Mucosa of descending colon (tissue), 3 donors: ENCODE measurements around the gene CLSTN2. TPM values are rescaled to one million over a fixed set of nuclear protein-coding genes. Genes with fewer than 3 reads are reported as not detected.

ENCODE experiments used
- ATAC-seq: fragments of 200-7000 bp; cut with Tn5 transposase; one replicate; pipeline ENCODE4 v1.9.1; 2020; ENCODE audit warnings: mild to moderate bottlenecking, moderate library complexity
- DNase-seq, 3 donors: peaks; one replicate each; pipeline ENCODE4 v3.0.0-alpha.2; 2020
- H3K36me3 ChIP-seq: fragments of 200-600 bp; one replicate; pipeline ENCODE4 v1.8.0; 2021; ENCODE audit warnings: low read depth, mild to moderate bottlenecking
- H3K4me1 ChIP-seq: fragments of 200-600 bp; one replicate; pipeline ENCODE4 v1.8.0; 2021; ENCODE audit warnings: low read depth, mild to moderate bottlenecking
- H3K4me3 ChIP-seq: fragments of 200-600 bp; one replicate; pipeline ENCODE4 v1.8.0; 2021; ENCODE audit warnings: mild to moderate bottlenecking
- H3K9me3 ChIP-seq: fragments of 200-600 bp; one replicate; pipeline ENCODE4 v1.8.0; 2021; ENCODE audit warnings: mild to moderate bottlenecking
- CTCF ChIP-seq: fragments of 200-600 bp; IDR thresholded peaks from one replicate; pipeline ENCODE4 v1.8.0; 2022; ENCODE audit warnings: antibody characterized with exemption, mild to moderate bottlenecking
- intact Hi-C, 2 donors: fragments of 100-400 bp; cut with DNase I in 1 of 2; cut with micrococcal nuclease in 1 of 2; formaldehyde crosslinking; loops; one replicate each; pipeline versions ENCODE4 v1.11.0 to v1.11.1; 2022; cut with DNase I, micrococcal nuclease
- total RNA-seq, 3 donors: library from RNA; stranded (reverse); fragmentation: NEBNext Ultra II Directional in 2 of 3; extraction: Animal tissue kit (Norgen Biotek cat#: 25700) in 2 of 3; gene quantifications; one replicate each; pipeline versions ENCODE4 v1.2.1 to v1.2.4, GENCODE V29; 2021 to 2023
- donor health status: DM: no; HTN: no; CAD: no; lungs with moderate emphysema.
- donor health status: DM: no; HTN: no; CAD: no.
- donor health status: DM: no; HTN: yes; CAD: no.

The CLSTN2 gene
- total RNA-seq, 3 donors from 2014 or later, result 0.90 to 5.3 (median 2.5) TPM

GRCh38 chr3:140466535-140466934 lies 531.5 kb downstream of the CLSTN2 start:
- no peak overlapping the region for H3K4me3 ChIP-seq
- no peaks in the 10 kb centered on the region for H3K9me3 ChIP-seq
- no peak for TF ChIP-seq CTCF
- no peak for ATAC-seq
- no peak for DNase-seq
- intact Hi-C loops, result no loop called here
- H3K4me1 ChIP-seq, result no peaks in the 10 kb centered on the region
- no peaks in the 10 kb centered on the region for H3K36me3 ChIP-seq

GRCh38 chr3:140467104-140467577 lies 532.2 kb downstream of the CLSTN2 start:
- intact Hi-C loops, result no loop called here
- no peak for ATAC-seq

GRCh38 chr3:140467796-140468315 lies 532.9 kb downstream of the CLSTN2 start:
- Histone ChIP-seq H3K4me1 (no peaks in the 10 kb centered on the region), H3K36me3 (no peaks in the 10 kb centered on the region), H3K9me3 (no peaks in the 10 kb centered on the region), H3K4me3 (no peak overlapping the region)
- intact Hi-C loops, result no loop called here
- DNase-seq, result no peak
- ATAC-seq, result no peak
- no peak for TF ChIP-seq CTCF

More at GRCh38 chr3:140467104-140467577, 532.2 kb downstream of the CLSTN2 start:
- Histone ChIP-seq H3K9me3 (no peaks in the 10 kb centered on the region), H3K4me3 (no peak overlapping the region), H3K4me1 (no peaks in the 10 kb centered on the region), H3K36me3 (no peaks in the 10 kb centered on the region)
- DNase-seq, result no peak
- TF ChIP-seq CTCF, result no peak

- TF ChIP-seq CTCF, result no peak
- no peak for DNase-seq
- intact Hi-C loops, result no loop called here
- Histone ChIP-seq H3K36me3 (no peaks in the 10 kb centered on the region), H3K4me1 (no peaks in the 10 kb centered on the region), H3K9me3 (no peaks in the 10 kb centered on the region), H3K4me3 (no peak overlapping the region)
- ATAC-seq, result no peak
These were observed 533.4 kb downstream of the CLSTN2 start for GRCh38 chr3:140468407-140468806.

- Histone ChIP-seq H3K36me3 (no peaks in the 10 kb centered on the region), H3K4me1 (no peaks in the 10 kb centered on the region), H3K9me3 (no peaks in the 10 kb centered on the region), H3K4me3 (no peak overlapping the region)
- TF ChIP-seq CTCF, result no peak
- ATAC-seq, result no peak
- no peak for DNase-seq
- intact Hi-C loops, result no loop called here
These were observed 534.5 kb downstream of the CLSTN2 start for GRCh38 chr3:140469491-140469890.

- TF ChIP-seq CTCF, result no peak
- no peak overlapping the region for H3K4me3 ChIP-seq
- no peak for DNase-seq
- no peak for ATAC-seq
- H3K4me1 ChIP-seq, result no peaks in the 10 kb centered on the region
- intact Hi-C loops, result no loop called here
- H3K36me3 ChIP-seq, result no peaks in the 10 kb centered on the region
- H3K9me3 ChIP-seq, result no peaks in the 10 kb centered on the region
These were observed 535.2 kb downstream of the CLSTN2 start for GRCh38 chr3:140470211-140470610.
